Neural crest cell (in vitro differentiated cells): ENCODE results near the gene SMARCAL1. TPM values are rescaled to one million over a fixed set of nuclear protein-coding genes. Genes with fewer than 3 reads are reported as not detected.

ENCODE experiments used
- DNase-seq: peaks from one replicate; pipeline ENCODE4 v3.0.0; 2021; ENCODE audit warnings: low read depth, mixed read lengths, low spot score
- H3K27ac Mint-ChIP-seq: one replicate; pipeline ENCODE4 v1.8.0; 2021; ENCODE audit warnings: mild to moderate bottlenecking, mixed read lengths; ENCODE audit not compliant: unreplicated experiment
- H3K27me3 Mint-ChIP-seq: 2 replicates; pipeline ENCODE4 v1.8.0; 2021; ENCODE audit warnings: low read depth, mild to moderate bottlenecking, mixed read lengths
- H3K36me3 Mint-ChIP-seq: 2 replicates; pipeline ENCODE4 v1.8.0; 2021; ENCODE audit warnings: low read depth, mild to moderate bottlenecking, mixed read lengths
- H3K4me1 Mint-ChIP-seq: 2 replicates; pipeline ENCODE4 v1.8.0; 2021; ENCODE audit warnings: mixed read lengths
- H3K4me3 Mint-ChIP-seq: one replicate; pipeline ENCODE4 v1.8.0; 2021; ENCODE audit warnings: mild to moderate bottlenecking, mixed read lengths
- H3K9me3 Mint-ChIP-seq: 2 replicates; pipeline ENCODE4 v1.8.0; 2021; ENCODE audit warnings: mixed read lengths
- CTCF ChIP-seq: fragments of 200-600 bp; sonication (generic); conservative IDR thresholded peaks from 2 replicates; pipeline ENCODE4 v1.5.0; 2021; ENCODE audit warnings: antibody characterized with exemption, mild to moderate bottlenecking
- total RNA-seq: library from RNA; stranded (reverse); gene quantifications from 2 replicates; pipeline ENCODE4 v1.2.1, GENCODE V29; 2021

The SMARCAL1 gene
- total RNA-seq, 1 donor from 2014 or later = 30.6 TPM

GRCh38 chr2:216388046-216388884 lies 24.0 kb upstream of the SMARCAL1 start:
- Mint-ChIP-seq H3K27ac (no peak overlapping the region), H3K36me3 (no peaks in the 10 kb centered on the region), H3K4me1 (peaks cover 3% of the 10 kb centered on the region), H3K27me3 (peaks cover 5% of the 10 kb centered on the region), H3K9me3 (no peaks in the 10 kb centered on the region), H3K4me3 (no peak overlapping the region)
- no peak for TF ChIP-seq CTCF
- DNase-seq = no peak

- Mint-ChIP-seq H3K4me3 (no peak overlapping the region), H3K27ac (no peak overlapping the region), H3K9me3 (no peaks in the 10 kb centered on the region), H3K27me3 (peaks cover 5% of the 10 kb centered on the region), H3K36me3 (no peaks in the 10 kb centered on the region), H3K4me1 (peaks cover 5% of the 10 kb centered on the region)
- no peak for TF ChIP-seq CTCF
- DNase-seq = no peak
These were observed 22.7 kb upstream of the SMARCAL1 start for GRCh38 chr2:216389570-216389969.

- DNase-seq = no peak
- no peak for TF ChIP-seq CTCF
- Mint-ChIP-seq H3K4me1 (peaks cover 5% of the 10 kb centered on the region), H3K9me3 (no peaks in the 10 kb centered on the region), H3K36me3 (no peaks in the 10 kb centered on the region), H3K4me3 (no peak overlapping the region), H3K27ac (no peak overlapping the region), H3K27me3 (peaks cover 3% of the 10 kb centered on the region)
These were observed 20.9 kb upstream of the SMARCAL1 start for GRCh38 chr2:216391401-216391800.

DNA sequence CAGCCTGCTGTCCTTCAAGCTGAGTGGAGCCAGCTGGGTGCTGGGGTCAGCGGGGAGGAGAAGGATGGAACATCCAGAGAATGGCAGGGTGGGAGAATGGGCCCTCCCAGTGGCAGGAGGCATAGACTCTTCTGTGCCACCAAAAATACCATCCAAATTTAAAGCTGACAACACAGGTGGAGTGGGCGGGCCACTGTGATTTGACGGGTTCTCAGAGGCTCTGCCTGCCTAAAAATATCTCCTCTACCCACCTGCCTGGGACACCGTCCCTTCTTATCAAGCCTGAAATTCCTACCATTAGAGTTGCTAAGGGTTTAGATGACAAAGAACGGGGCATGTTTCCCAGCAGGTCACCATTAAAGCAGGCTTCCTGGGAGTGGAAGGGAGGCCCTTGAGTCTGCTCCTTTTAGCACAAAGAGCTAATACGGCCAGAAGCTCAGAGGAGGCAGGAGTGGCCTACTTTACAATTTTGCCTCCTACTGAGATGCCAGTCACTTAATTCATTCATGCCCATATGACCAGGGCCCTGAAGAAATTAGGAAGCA lies 20.2 kb upstream of the SMARCAL1 start:
- H3K4me1 Mint-ChIP-seq = peaks cover 5% of the 10 kb centered on the region
- TF ChIP-seq CTCF = no peak
- no peaks in the 10 kb centered on the region for H3K36me3 Mint-ChIP-seq
- DNase-seq = no peak
- no peak overlapping the region for H3K4me3 Mint-ChIP-seq
- H3K27me3 Mint-ChIP-seq = peaks cover 3% of the 10 kb centered on the region
- H3K27ac Mint-ChIP-seq = no peak overlapping the region
- H3K9me3 Mint-ChIP-seq = no peaks in the 10 kb centered on the region

- Mint-ChIP-seq H3K4me1 (peaks cover 5% of the 10 kb centered on the region), H3K36me3 (no peaks in the 10 kb centered on the region), H3K4me3 (no peak overlapping the region), H3K9me3 (no peaks in the 10 kb centered on the region), H3K27me3 (peaks cover 3% of the 10 kb centered on the region), H3K27ac (no peak overlapping the region)
- DNase-seq = no peak
- TF ChIP-seq CTCF = no peak
These were observed 19.1 kb upstream of the SMARCAL1 start for GRCh38 chr2:216392945-216393840.
